ENCODE measurements around the gene SGPL1. TPM values are rescaled to one million over a fixed set of nuclear protein-coding genes. Genes with fewer than 3 reads are reported as not detected.
A peak's percentile ranks its signal among the peaks of the same experiment; 100 is the strongest.

SGPL1 gene
- total RNA-seq, 4 donors from 2014 or later, result 12.9 to 31.0 (median 21.3) TPM

- TF ChIP-seq CTCF (IDR thresholded peaks at IDR 0.05) (no peak), EP300 (IDR thresholded peaks at IDR 0.05) (no peak), POLR2AphosphoS5 (IDR thresholded peaks at IDR 0.05) (no peak), POLR2A (IDR thresholded peaks at IDR 0.05; ENCODE audit: low read depth) (no peak)
- Histone ChIP-seq H3K4me3 (no peak overlapping the region), H3K9me3 (no peaks in the 10 kb centered on the region), H3K4me1 (no peaks in the 10 kb centered on the region), H3K36me3 (peaks cover 12 to 89% (median 76%) of the 10 kb centered on the region in 4 donors), H3K27me3 (no peaks in the 10 kb centered on the region), H3K27ac (replicated peaks in 1 of 4) (no peak overlapping the region)
- DNase-seq (ENCODE audit: extremely low spot score), result no peak
- intact Hi-C loops (cut with DNase I), result no loop called here
- 88% methylated on average over 7 of the region's 7 CpGs for WGBS
These were observed 58.3 kb downstream of the SGPL1 start for GRCh38 chr10:70874061-70874460.

DNA sequence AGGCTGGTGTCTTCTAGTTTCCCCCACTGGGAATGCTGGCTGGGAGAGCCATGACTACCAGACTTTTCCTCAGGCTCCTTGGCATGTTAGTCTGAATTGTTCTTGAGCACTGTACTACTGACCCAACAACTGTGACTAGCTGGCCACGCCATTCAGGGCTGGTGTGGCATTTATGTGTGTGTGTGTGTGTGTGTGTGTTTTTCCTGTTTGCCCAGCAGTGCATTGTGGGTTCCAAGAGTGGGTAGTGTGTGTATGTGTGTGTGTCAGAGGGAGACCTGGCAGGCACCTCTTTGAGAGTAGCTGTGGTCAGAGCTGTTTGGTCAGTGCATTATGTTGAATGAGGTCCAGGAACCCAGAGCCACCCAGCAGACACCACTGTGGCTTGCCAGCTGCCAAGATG, 63.5 kb downstream of the SGPL1 start:
- Histone ChIP-seq H3K27me3 (no peaks in the 10 kb centered on the region), H3K4me1 (peaks cover 0 to 3% (median 0%) of the 10 kb centered on the region in 4 donors), H3K36me3 (peaks cover 27 to 78% (median 53%) of the 10 kb centered on the region in 4 donors), H3K4me3 (no peak overlapping the region), H3K9me3 (no peaks in the 10 kb centered on the region), H3K27ac (replicated peaks in 1 of 4) (no peak overlapping the region)
- no peak for DNase-seq (ENCODE audit: extremely low spot score)
- intact Hi-C loops (cut with DNase I), result loop anchor here (5.0 kb wide), 1 partner anchor 327 kb away; no protein-coding TSS in a partner anchor
- 100% methylated on average over 1 of the region's 1 CpG for WGBS
- TF ChIP-seq EP300 (IDR thresholded peaks at IDR 0.05) (no peak), POLR2AphosphoS5 (IDR thresholded peaks at IDR 0.05) (no peak), CTCF (IDR thresholded peaks at IDR 0.05) (no peak), POLR2A (IDR thresholded peaks at IDR 0.05; ENCODE audit: low read depth) (no peak)

DNA sequence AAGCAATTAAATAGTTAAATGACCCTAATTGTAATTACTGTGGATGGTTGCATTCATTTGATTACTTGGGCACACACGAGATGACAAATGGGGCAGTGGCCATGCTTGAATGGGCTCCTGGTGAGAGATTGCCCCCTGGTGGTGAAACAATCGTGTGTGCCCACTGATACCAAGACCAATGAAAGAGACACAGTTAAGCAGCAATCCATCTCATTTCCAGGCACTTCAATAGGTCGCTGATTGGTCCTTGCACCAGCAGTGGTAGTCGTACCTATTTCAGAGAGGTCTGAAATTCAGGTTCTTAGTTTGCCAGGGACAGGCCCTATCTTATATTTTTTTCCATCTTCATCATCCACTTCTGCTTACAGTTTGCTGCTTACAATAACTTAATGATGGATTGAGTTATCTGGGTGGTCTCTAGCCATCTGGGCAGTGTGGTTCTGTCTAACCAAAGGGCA, 64.4 kb downstream of the SGPL1 start:
- 12% methylated on average over 4 of the region's 4 CpGs for WGBS

DNA sequence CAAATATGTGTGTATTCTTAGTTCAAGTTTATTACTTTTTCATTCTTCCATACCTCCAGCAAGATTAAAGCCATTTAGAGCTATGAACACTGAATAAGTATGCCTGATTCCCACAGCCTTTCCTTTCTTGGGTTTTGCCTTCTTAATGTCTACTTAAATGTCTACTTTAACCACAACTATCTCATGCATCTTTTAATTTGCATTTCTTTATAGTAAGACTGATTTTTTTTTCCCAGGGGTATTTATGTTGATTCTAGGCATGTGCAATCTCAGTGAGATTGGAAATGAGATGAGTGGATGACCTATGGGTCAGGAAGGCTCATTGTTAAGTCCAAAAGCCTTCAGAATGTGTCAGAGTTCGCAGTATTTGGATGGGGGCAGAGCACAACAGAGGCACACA, 69.0 kb downstream of the SGPL1 start:
- Histone ChIP-seq H3K27me3 (no peaks in the 10 kb centered on the region), H3K9me3 (no peaks in the 10 kb centered on the region), H3K36me3 (peaks cover 23 to 46% (median 37%) of the 10 kb centered on the region in 4 donors), H3K4me1 (peaks cover 15 to 38% (median 34%) of the 10 kb centered on the region in 4 donors), H3K4me3 (no peak overlapping the region), H3K27ac (replicated peaks in 1 of 4) (no peak overlapping the region)
- WGBS, result 100% methylated on average over 1 of the region's 1 CpG
- TF ChIP-seq POLR2A (IDR thresholded peaks at IDR 0.05; ENCODE audit: low read depth), result no peak
- no peak for TF ChIP-seq POLR2AphosphoS5 (IDR thresholded peaks at IDR 0.05)
- no peak for TF ChIP-seq CTCF (IDR thresholded peaks at IDR 0.05)
- no peak for TF ChIP-seq EP300 (IDR thresholded peaks at IDR 0.05)
- no peak for DNase-seq (ENCODE audit: extremely low spot score)
- intact Hi-C loops (cut with DNase I), result no loop called here

More for the DNA sequence above, 64.4 kb downstream of the SGPL1 start:
- intact Hi-C loops (cut with DNase I), result loop anchor here (2.0 kb wide), 1 partner anchor 65 kb away; the partner anchor contains the start of gene SGPL1
- peak; percentile 95 for DNase-seq (ENCODE audit: extremely low spot score)
- H3K27ac ChIP-seq (replicated peaks in 1 of 4), result no peak overlapping the region
- no peak overlapping the region for H3K4me3 ChIP-seq
- H3K4me1 ChIP-seq, result peaks cover 0 to 3% (median 0%) of the 10 kb centered on the region in 4 donors
- peaks cover 30 to 86% (median 59%) of the 10 kb centered on the region in 4 donors for H3K36me3 ChIP-seq
- peak; percentile 89 to 93 (median 91) for TF ChIP-seq CTCF (IDR thresholded peaks at IDR 0.05)
- TF ChIP-seq EP300 (IDR thresholded peaks at IDR 0.05), result no peak
- TF ChIP-seq POLR2A (IDR thresholded peaks at IDR 0.05; ENCODE audit: low read depth), result no peak
- peak; percentile 23 to 55 for TF ChIP-seq POLR2AphosphoS5 (IDR thresholded peaks at IDR 0.05)
- no peaks in the 10 kb centered on the region for H3K27me3 ChIP-seq
- no peaks in the 10 kb centered on the region for H3K9me3 ChIP-seq

- DNase-seq (ENCODE audit: extremely low spot score), result no peak
- intact Hi-C loops (cut with DNase I), result no loop called here
These were observed 69.7 kb downstream of the SGPL1 start for GRCh38 chr10:70885481-70885880.

More at GRCh38 chr10:70885481-70885880, 69.7 kb downstream of the SGPL1 start:
- no peaks in the 10 kb centered on the region for H3K9me3 ChIP-seq
- WGBS, result 60% methylated on average over 4 of the region's 4 CpGs
- H3K4me3 ChIP-seq, result no peak overlapping the region
- H3K36me3 ChIP-seq, result peaks cover 23 to 45% (median 37%) of the 10 kb centered on the region in 4 donors
- peaks cover 15 to 37% (median 33%) of the 10 kb centered on the region in 4 donors for H3K4me1 ChIP-seq
- H3K27me3 ChIP-seq, result no peaks in the 10 kb centered on the region
- peak overlapping the region; percentile 28 to 98 (median 92) for H3K27ac ChIP-seq (replicated peaks in 1 of 4)
- TF ChIP-seq CTCF (IDR thresholded peaks at IDR 0.05), result no peak
- no peak for TF ChIP-seq POLR2A (IDR thresholded peaks at IDR 0.05; ENCODE audit: low read depth)
- no peak for TF ChIP-seq EP300 (IDR thresholded peaks at IDR 0.05)
- peak in 1 of 2 donors; percentile 7 for TF ChIP-seq POLR2AphosphoS5 (IDR thresholded peaks at IDR 0.05)

All from esophagus muscularis mucosa (tissue), 4 donors.